GM19193 (cell line): ENCODE results near the gene MAPKAPK5.

Experiments used
- POLR2A ChIP-seq: IDR thresholded peaks from 4 replicates; pipeline ENCODE4 v1.6.1; 2011; ENCODE audit not compliant: insufficient read depth, insufficient read length; ENCODE audit errors: extremely low read depth

The MAPKAPK5 gene

GRCh38 chr12:111825509-111825908, 16.5 kb upstream of the MAPKAPK5 start:
- TF ChIP-seq POLR2A = no peak

- TF ChIP-seq POLR2A = no peak
Observed at GRCh38 chr12:111826316-111826715, 15.7 kb upstream of the MAPKAPK5 start.

- TF ChIP-seq POLR2A = no peak
Observed at GRCh38 chr12:111826992-111827391, 15.0 kb upstream of the MAPKAPK5 start.

- no peak for TF ChIP-seq POLR2A
Observed at GRCh38 chr12:111827907-111828306, 14.1 kb upstream of the MAPKAPK5 start.

- TF ChIP-seq POLR2A = no peak
Observed at GRCh38 chr12:111828338-111828979, 13.6 kb upstream of the MAPKAPK5 start.

- no peak for TF ChIP-seq POLR2A
Observed at GRCh38 chr12:111838353-111838752, 3.7 kb upstream of the MAPKAPK5 start.

GRCh38 chr12:111840807-111841206, 1.2 kb upstream of the MAPKAPK5 start:
- TF ChIP-seq POLR2A = no peak

- TF ChIP-seq POLR2A = no peak
Observed at GRCh38 chr12:111841236-111841749, 735 bp upstream of the MAPKAPK5 start.

- no peak for TF ChIP-seq POLR2A
Observed at GRCh38 chr12:111842556-111843396, 748 bp downstream of the MAPKAPK5 start.

- TF ChIP-seq POLR2A = no peak
Observed at GRCh38 chr12:111846016-111846415, 4.0 kb downstream of the MAPKAPK5 start.

GRCh38 chr12:111850526-111850925, 8.5 kb downstream of the MAPKAPK5 start:
- TF ChIP-seq POLR2A = no peak

- TF ChIP-seq POLR2A = no peak
Observed at GRCh38 chr12:111858186-111858585, 16.2 kb downstream of the MAPKAPK5 start.

GRCh38 chr12:111858778-111859177, 16.8 kb downstream of the MAPKAPK5 start:
- no peak for TF ChIP-seq POLR2A

- no peak for TF ChIP-seq POLR2A
Observed at GRCh38 chr12:111864913-111865312, 22.9 kb downstream of the MAPKAPK5 start.

GRCh38 chr12:111867531-111867930, 25.5 kb downstream of the MAPKAPK5 start:
- no peak for TF ChIP-seq POLR2A
